Measurements from ENCODE around the gene SERPINE2. TPM values are rescaled to one million over a fixed set of nuclear protein-coding genes. Genes with fewer than 3 reads are reported as not detected.

Gene SERPINE2
- total RNA-seq, 1 experiment from 2014 or later, result 380 TPM

GRCh38 chr2:224020523-224020922 lies 18.6 kb downstream of the SERPINE2 start:
- POLR2A ChIA-PET (ENCODE audit: low non-redundant PET), result no interaction called here

GRCh38 chr2:224017957-224018356 lies 21.1 kb downstream of the SERPINE2 start:
- no peak for DNase-seq (ENCODE audit: low spot score)
- ChIA-PET POLR2A (ENCODE audit: low non-redundant PET) (no interaction called here), CTCF (no interaction called here)
- BruUV-seq (replicated peaks), result no TSS peak
- Histone ChIP-seq H3K4me3 (ENCODE audit: low read depth, low read length, poor library complexity, severe bottlenecking) (no peak overlapping the region), H3K27me3 (replicated peaks; ENCODE audit: insufficient read depth, low read depth, low read length, poor library complexity) (no peaks in the 10 kb centered on the region), H3K9me3 (ENCODE audit: low read depth, low read length, poor library complexity, severe bottlenecking) (no peaks in the 10 kb centered on the region), H3K4me1 (ENCODE audit: insufficient read depth, low read length, poor library complexity, severe bottlenecking) (peaks cover 33% of the 10 kb centered on the region), H3K36me3 (ENCODE audit: insufficient read depth, low read length, poor library complexity, severe bottlenecking) (no peaks in the 10 kb centered on the region), H3K27ac (ENCODE audit: low read depth, low read length, poor library complexity, severe bottlenecking) (peak overlapping the region; percentile 4)
- intact Hi-C loops (cut with micrococcal nuclease; ENCODE audit: unreplicated experiment), result no loop called here
- TF ChIP-seq EZH2 (IDR thresholded peaks at IDR 0.05; ENCODE audit: borderline replicate concordance, low read depth, low read length, poor library complexity, severe bottlenecking) (no peak), CTCF (conservative IDR thresholded peaks at IDR 0.05; ENCODE audit: low read depth, low read length) (no peak)

More at GRCh38 chr2:224020523-224020922, 18.6 kb downstream of the SERPINE2 start:
- H3K9me3 ChIP-seq (ENCODE audit: low read depth, low read length, poor library complexity, severe bottlenecking), result no peaks in the 10 kb centered on the region
- no TSS peak for BruUV-seq (replicated peaks)
- H3K4me1 ChIP-seq (ENCODE audit: insufficient read depth, low read length, poor library complexity, severe bottlenecking), result peaks cover 37% of the 10 kb centered on the region
- no peak for DNase-seq (ENCODE audit: low spot score)
- TF ChIP-seq EZH2 (IDR thresholded peaks at IDR 0.05; ENCODE audit: borderline replicate concordance, low read depth, low read length, poor library complexity, severe bottlenecking), result no peak
- no peak for TF ChIP-seq CTCF (conservative IDR thresholded peaks at IDR 0.05; ENCODE audit: low read depth, low read length)
- CTCF ChIA-PET, result no interaction called here
- no peak overlapping the region for H3K4me3 ChIP-seq (ENCODE audit: low read depth, low read length, poor library complexity, severe bottlenecking)
- no peaks in the 10 kb centered on the region for H3K27me3 ChIP-seq (replicated peaks; ENCODE audit: insufficient read depth, low read depth, low read length, poor library complexity)
- H3K36me3 ChIP-seq (ENCODE audit: insufficient read depth, low read length, poor library complexity, severe bottlenecking), result no peaks in the 10 kb centered on the region
- no peak overlapping the region for H3K27ac ChIP-seq (ENCODE audit: low read depth, low read length, poor library complexity, severe bottlenecking)
- intact Hi-C loops (cut with micrococcal nuclease; ENCODE audit: unreplicated experiment), result no loop called here

GRCh38 chr2:224016963-224017362 lies 22.1 kb downstream of the SERPINE2 start:
- ChIA-PET CTCF (no interaction called here), POLR2A (ENCODE audit: low non-redundant PET) (no interaction called here)
- Histone ChIP-seq H3K27ac (ENCODE audit: low read depth, low read length, poor library complexity, severe bottlenecking) (no peak overlapping the region), H3K9me3 (ENCODE audit: low read depth, low read length, poor library complexity, severe bottlenecking) (no peaks in the 10 kb centered on the region), H3K27me3 (replicated peaks; ENCODE audit: insufficient read depth, low read depth, low read length, poor library complexity) (no peaks in the 10 kb centered on the region), H3K4me1 (ENCODE audit: insufficient read depth, low read length, poor library complexity, severe bottlenecking) (peaks cover 33% of the 10 kb centered on the region), H3K36me3 (ENCODE audit: insufficient read depth, low read length, poor library complexity, severe bottlenecking) (no peaks in the 10 kb centered on the region), H3K4me3 (ENCODE audit: low read depth, low read length, poor library complexity, severe bottlenecking) (no peak overlapping the region)
- intact Hi-C loops (cut with micrococcal nuclease; ENCODE audit: unreplicated experiment), result no loop called here
- no TSS peak for BruUV-seq (replicated peaks)
- no peak for DNase-seq (ENCODE audit: low spot score)
- TF ChIP-seq EZH2 (IDR thresholded peaks at IDR 0.05; ENCODE audit: borderline replicate concordance, low read depth, low read length, poor library complexity, severe bottlenecking) (no peak), CTCF (conservative IDR thresholded peaks at IDR 0.05; ENCODE audit: low read depth, low read length) (no peak)

Data from A673 (cell line).